ENCODE measurements around the gene KRI1.
A peak's percentile ranks its signal among the peaks of the same experiment; 100 is the strongest.
"Not testable (repeated sequence)": the region's sequence is repeated elsewhere in the genome, so short reads cannot be mapped to it uniquely, and the experiment has no call there.

The KRI1 gene

DNA sequence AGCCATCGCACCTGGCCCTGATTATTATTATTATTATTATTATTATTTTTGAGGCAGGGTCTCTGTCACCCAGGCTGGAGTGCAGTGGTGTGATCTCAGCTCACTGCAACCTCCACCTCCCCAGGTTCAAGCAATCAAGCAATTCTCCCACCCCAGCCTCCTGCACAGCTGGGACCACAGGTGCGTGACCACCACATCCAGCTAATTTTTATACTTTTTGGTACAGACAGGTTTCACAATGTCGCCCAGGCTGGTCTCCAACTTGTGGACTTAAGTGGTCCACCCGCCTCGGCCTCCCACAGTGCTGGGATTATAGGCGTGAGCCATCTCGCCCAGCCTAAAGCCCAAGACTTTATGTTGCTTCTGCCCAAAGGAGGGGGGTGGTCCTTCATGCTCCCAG is 27.3 kb upstream of the KRI1 start:
- Histone ChIP-seq H3K36me3 (ENCODE audit: insufficient read depth, low read length) (no peaks in the 10 kb centered on the region), H3K9ac (ENCODE audit: low read length) (no peak overlapping the region), H3K4me3 (ENCODE audit: low read depth in 1 of 2, low read length in 2 of 2) (no peak overlapping the region), H3K4me1 (ENCODE audit: insufficient read depth, low read length) (no peaks in the 10 kb centered on the region), H3K9me3 (ENCODE audit: low read length) (no peaks in the 10 kb centered on the region), H3K27me3 (ENCODE audit: control insufficient read depth in 1 of 2, insufficient read depth in 2 of 2, low read length in 2 of 2) (no peaks in the 10 kb centered on the region), H3K27ac (ENCODE audit: low read depth, low read length) (no peak overlapping the region)

DNA sequence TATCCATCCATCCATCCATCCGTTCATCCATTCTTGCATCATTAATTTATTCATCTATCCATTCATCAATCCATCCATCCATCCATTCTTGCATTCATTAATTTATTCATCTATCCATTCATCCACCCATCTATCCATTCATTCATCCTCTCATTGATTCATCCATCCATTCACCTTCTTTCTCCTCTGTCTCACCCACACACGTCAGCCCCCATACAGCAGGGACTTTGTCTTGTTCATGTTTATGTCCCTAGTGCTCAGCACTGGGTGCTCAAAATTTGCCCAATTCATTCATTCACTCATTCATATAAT is 22.0 kb upstream of the KRI1 start:
- no peak overlapping the region for H3K27ac ChIP-seq (ENCODE audit: low read depth, low read length)
- no peaks in the 10 kb centered on the region for H3K36me3 ChIP-seq (ENCODE audit: insufficient read depth, low read length)
- H3K4me3 ChIP-seq (ENCODE audit: low read depth in 1 of 2, low read length in 2 of 2), result no peak overlapping the region
- no peaks in the 10 kb centered on the region for H3K4me1 ChIP-seq (ENCODE audit: insufficient read depth, low read length)
- peaks cover 0 to 12% of the 10 kb centered on the region in 2 donors for H3K27me3 ChIP-seq (ENCODE audit: control insufficient read depth in 1 of 2, insufficient read depth in 2 of 2, low read length in 2 of 2)
- H3K9ac ChIP-seq (ENCODE audit: low read length), result no peak overlapping the region
- H3K9me3 ChIP-seq (ENCODE audit: low read length), result no peaks in the 10 kb centered on the region

DNA sequence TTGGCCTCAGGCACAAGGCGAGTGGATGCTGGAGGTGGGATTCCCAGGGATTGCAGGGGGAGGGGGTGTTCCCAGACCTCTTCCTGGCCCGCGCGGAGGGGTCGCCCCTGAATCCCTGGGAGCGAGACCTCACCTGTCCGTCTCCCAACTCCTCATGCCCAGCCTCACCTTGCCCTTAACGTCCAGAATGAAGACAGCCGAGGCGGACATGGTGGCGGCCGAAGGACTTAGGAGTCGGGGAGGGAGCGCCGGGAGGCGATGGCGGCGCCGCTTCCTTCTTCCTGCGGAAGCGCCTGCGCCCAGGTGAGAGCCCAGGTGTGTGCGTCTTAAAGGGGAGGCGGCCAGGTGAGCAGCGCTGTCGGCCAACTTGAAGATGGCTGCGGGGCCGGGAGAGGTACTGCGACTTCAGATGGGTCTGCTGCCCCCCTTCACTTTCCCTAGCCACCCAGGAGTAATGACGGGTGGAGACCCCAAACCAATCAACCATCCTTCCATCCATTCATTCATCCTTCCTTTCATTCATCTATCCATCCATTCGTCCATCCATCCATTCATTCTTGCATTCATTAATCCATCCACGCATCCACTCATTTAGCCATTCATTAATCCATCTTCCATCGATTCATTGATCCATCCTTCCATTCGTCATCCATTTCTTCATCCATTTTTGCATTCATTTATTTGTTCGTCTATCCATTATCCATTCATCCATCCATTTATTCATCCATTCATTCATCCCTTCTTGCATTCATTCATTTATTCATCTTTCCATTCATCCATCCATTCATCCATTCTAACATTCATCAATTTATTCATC is 21.4 kb upstream of the KRI1 start, which contains the start of gene AP1M2:
TSS of gene AP1M2 (minus strand) at position 291 of the 817 bp plus-strand sequence. CDS start at position 210, 81 bp downstream.
- Histone ChIP-seq H3K9me3 (ENCODE audit: low read length) (no peaks in the 10 kb centered on the region), H3K27me3 (ENCODE audit: control insufficient read depth in 1 of 2, insufficient read depth in 2 of 2, low read length in 2 of 2) (peaks cover 0 to 12% of the 10 kb centered on the region in 2 donors), H3K4me3 (ENCODE audit: low read depth in 1 of 2, low read length in 2 of 2) (no peak within 1 kb of the TSS), H3K4me1 (ENCODE audit: insufficient read depth, low read length) (no peaks in the 10 kb centered on the region), H3K9ac (ENCODE audit: low read length) (no peak within 1 kb of the TSS), H3K36me3 (ENCODE audit: insufficient read depth, low read length) (no peaks in the 10 kb centered on the region), H3K27ac (ENCODE audit: low read depth, low read length) (no peak within 1 kb of the TSS)

DNA sequence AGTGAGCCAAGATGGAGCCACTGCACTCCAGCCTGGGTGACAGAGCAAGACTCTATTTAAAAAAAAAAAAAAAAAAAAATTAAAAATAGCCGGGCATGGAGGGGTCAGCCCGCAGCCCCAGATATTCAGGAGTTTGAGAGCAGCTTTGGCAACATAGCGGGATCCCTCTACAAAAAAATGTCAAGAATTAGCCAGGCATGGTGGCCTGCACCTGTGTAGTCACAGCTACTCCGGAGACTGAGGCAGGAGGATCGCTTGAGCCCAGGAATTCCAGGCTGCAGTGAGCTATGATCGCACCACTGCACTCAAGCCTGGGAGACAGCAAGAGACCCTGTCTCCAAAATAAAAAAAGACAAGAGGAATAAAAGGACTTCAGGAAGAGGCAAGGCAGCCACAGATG is 20.6 kb upstream of the KRI1 start:
- no peak overlapping the region for H3K9ac ChIP-seq (ENCODE audit: low read length)
- peaks cover under 1% of the 10 kb centered on the region for H3K4me1 ChIP-seq (ENCODE audit: insufficient read depth, low read length)
- no peaks in the 10 kb centered on the region for H3K36me3 ChIP-seq (ENCODE audit: insufficient read depth, low read length)
- H3K4me3 ChIP-seq (ENCODE audit: low read depth in 1 of 2, low read length in 2 of 2), result no peak overlapping the region
- H3K27ac ChIP-seq (ENCODE audit: low read depth, low read length), result no peak overlapping the region
- H3K27me3 ChIP-seq (ENCODE audit: control insufficient read depth in 1 of 2, insufficient read depth in 2 of 2, low read length in 2 of 2), result peaks cover 0 to 12% of the 10 kb centered on the region in 2 donors
- H3K9me3 ChIP-seq (ENCODE audit: low read length), result no peaks in the 10 kb centered on the region

DNA sequence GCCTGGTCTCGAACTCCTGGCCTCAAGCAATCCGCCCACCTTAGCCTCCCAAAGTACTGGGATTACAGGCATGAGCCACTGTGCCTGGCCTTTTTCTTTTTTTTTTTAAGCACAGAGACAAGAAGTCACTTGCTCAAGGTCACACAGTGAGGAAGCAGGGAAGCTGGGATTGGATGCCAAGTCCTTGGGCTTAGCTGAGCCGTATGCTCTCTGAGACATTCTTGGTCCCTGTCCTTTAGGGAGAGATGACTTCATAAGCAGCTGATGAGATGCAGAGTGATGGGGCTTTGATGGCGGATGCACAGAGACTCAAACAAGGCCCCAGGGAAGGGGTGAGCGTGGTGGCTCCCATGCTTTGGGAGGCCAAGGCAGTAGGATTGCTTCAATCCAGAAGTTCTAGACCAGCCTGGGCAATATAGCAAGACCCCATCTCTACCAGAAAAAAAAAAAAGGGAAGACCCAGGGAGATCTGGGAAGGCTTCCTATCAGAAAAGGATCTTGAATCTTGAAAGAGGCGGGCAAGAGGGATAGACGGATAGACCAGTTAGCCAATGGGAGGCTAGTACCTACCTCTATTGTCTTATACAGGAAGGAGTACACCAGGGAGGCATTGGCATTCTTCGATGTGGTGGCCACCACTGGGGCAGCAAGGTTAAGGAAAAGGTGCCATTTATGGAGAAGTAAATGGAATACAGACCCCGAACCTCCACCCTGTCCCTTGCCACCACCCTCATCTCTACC is 17.4 kb upstream of the KRI1 start:
- no peak overlapping the region for H3K9ac ChIP-seq (ENCODE audit: low read length)
- no peak overlapping the region for H3K27ac ChIP-seq (ENCODE audit: low read depth, low read length)
- H3K4me1 ChIP-seq (ENCODE audit: insufficient read depth, low read length), result peaks cover 4% of the 10 kb centered on the region
- no peaks in the 10 kb centered on the region for H3K36me3 ChIP-seq (ENCODE audit: insufficient read depth, low read length)
- peaks cover 0 to 15% of the 10 kb centered on the region in 2 donors for H3K27me3 ChIP-seq (ENCODE audit: control insufficient read depth in 1 of 2, insufficient read depth in 2 of 2, low read length in 2 of 2)
- no peak overlapping the region for H3K4me3 ChIP-seq (ENCODE audit: low read depth in 1 of 2, low read length in 2 of 2)
- no peaks in the 10 kb centered on the region for H3K9me3 ChIP-seq (ENCODE audit: low read length)

DNA sequence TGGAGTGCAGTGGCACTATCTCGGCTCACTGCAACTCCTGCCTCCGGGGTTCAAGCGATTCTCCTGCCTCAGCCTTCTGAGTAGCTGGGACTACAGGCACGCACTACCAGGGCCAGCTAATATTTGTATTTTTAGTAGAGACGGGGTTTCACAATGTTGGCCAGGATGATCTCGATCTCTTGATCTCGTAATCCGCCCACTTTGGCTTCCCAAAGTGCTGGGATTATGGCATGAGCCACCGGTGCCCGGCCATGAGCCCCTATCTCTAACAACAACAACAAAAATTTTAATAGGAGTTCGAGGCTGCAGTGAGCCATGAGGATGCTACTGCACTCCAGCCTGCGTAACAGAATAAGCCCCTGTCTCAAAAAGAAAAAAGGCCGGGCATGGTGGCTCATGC is 16.3 kb upstream of the KRI1 start:
- Histone ChIP-seq H3K4me3 (ENCODE audit: low read depth in 1 of 2, low read length in 2 of 2) (no peak overlapping the region), H3K27me3 (ENCODE audit: control insufficient read depth in 1 of 2, insufficient read depth in 2 of 2, low read length in 2 of 2) (peaks cover 0 to 6% of the 10 kb centered on the region in 2 donors), H3K27ac (ENCODE audit: low read depth, low read length) (no peak overlapping the region), H3K9me3 (ENCODE audit: low read length) (no peaks in the 10 kb centered on the region), H3K4me1 (ENCODE audit: insufficient read depth, low read length) (peaks cover 4% of the 10 kb centered on the region), H3K9ac (ENCODE audit: low read length) (no peak overlapping the region), H3K36me3 (ENCODE audit: insufficient read depth, low read length) (no peaks in the 10 kb centered on the region)

DNA sequence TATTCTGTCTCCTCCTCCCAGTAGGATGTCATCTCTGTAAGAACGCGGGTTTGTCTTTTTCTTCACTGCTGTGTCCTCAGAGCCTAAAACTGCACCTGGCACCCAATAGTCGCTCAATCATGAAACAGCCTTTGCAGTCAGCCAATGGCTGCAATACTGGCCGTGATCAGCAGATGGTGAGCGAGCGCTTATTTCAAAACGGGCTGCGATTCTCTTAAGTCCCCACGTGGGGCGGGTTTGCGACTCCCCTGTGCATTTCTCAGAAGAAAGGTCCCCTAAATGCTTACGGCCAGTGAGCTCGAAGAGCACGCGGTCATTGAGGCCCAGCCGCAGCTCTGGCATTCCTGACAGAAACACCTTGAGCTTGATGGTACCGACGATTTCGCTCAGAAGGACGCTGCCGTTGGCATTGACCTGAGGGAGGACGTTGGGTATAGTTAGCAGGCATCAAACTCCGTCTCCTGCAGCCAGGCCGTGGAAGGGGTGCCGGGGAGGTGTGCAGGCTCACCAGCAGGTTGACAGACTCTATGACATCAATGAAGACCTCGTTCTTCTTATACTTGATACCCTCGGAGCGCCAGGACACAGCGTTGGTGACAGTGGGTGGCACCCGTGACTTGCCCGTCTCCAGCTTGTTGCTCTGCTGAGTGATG is 15.3 kb upstream of the KRI1 start:
- no peaks in the 10 kb centered on the region for H3K36me3 ChIP-seq (ENCODE audit: insufficient read depth, low read length)

DNA sequence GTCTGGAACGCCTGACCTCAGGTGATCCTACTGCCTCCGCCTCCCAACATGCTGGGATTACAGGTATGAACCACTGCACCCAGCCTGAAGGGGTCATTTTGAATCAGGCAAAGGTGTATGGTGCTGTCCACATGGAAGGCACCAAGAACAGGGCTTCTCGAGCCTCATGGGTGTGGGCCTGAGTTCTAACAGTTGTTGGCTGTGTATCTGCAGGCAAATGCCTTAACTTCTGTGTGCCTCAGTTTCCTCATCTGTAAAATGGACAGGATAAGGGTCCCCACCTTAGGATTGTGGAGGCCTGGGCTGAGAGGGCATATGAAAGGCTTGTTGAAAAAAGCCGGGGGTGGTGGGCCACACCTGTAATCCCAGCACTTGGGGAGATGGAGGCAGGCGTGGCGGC is 12.1 kb upstream of the KRI1 start:
- Histone ChIP-seq H3K27me3 (ENCODE audit: control insufficient read depth in 1 of 2, insufficient read depth in 2 of 2, low read length in 2 of 2) (peaks cover 0 to 3% of the 10 kb centered on the region in 2 donors), H3K27ac (ENCODE audit: low read depth, low read length) (no peak overlapping the region), H3K36me3 (ENCODE audit: insufficient read depth, low read length) (no peaks in the 10 kb centered on the region), H3K9me3 (ENCODE audit: low read length) (no peaks in the 10 kb centered on the region), H3K4me3 (ENCODE audit: low read depth in 1 of 2, low read length in 2 of 2) (no peak overlapping the region), H3K4me1 (ENCODE audit: insufficient read depth, low read length) (peaks cover 4% of the 10 kb centered on the region), H3K9ac (ENCODE audit: low read length) (no peak overlapping the region)

More for the DNA sequence above, 15.3 kb upstream of the KRI1 start:
- no peak overlapping the region for H3K27ac ChIP-seq (ENCODE audit: low read depth, low read length)
- H3K9me3 ChIP-seq (ENCODE audit: low read length), result no peaks in the 10 kb centered on the region
- peak overlapping the region in 1 of 2 donors; percentile 45 for H3K4me3 ChIP-seq (ENCODE audit: low read depth in 1 of 2, low read length in 2 of 2)
- H3K27me3 ChIP-seq (ENCODE audit: control insufficient read depth in 1 of 2, insufficient read depth in 2 of 2, low read length in 2 of 2), result peaks cover 0 to 3% of the 10 kb centered on the region in 2 donors
- no peak overlapping the region for H3K9ac ChIP-seq (ENCODE audit: low read length)
- peaks cover 4% of the 10 kb centered on the region for H3K4me1 ChIP-seq (ENCODE audit: insufficient read depth, low read length)

DNA sequence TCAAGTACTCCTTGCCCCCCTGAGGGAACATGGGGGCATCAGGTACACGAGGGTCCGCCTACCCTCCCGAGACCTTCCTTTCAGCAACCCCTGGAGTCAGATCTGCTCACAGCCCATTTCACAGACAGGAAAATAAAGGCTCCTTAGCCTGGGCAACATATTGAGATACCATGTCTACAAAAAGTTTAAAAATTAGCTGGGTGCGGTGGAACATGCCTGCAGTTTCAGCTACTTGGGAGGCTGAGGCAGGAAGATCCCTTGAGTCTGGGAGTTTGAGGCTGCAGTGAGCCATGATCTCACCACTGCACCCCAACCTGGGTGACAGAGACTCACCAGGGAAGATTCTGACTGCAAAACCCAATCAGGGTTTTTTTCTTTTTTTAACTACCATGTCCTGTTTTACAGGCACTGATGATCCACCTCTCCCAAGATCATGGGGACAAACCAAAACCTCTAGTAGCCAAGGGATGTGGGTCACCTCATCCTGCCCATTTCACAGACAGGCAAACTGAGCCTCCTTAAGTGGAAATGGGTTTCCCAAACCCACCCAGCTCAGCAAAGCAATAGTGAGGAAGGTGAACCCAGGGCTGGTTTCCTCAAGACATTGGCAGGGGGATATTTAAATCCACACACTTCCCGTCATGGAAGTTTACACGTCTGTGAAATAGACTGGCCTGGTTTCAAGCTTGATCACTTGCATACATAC is 9.4 kb upstream of the KRI1 start:
- no peak overlapping the region for H3K9ac ChIP-seq (ENCODE audit: low read length)
- H3K4me1 ChIP-seq (ENCODE audit: insufficient read depth, low read length), result no peaks in the 10 kb centered on the region
- no peak overlapping the region for H3K27ac ChIP-seq (ENCODE audit: low read depth, low read length)
- no peaks in the 10 kb centered on the region for H3K9me3 ChIP-seq (ENCODE audit: low read length)
- no peaks in the 10 kb centered on the region for H3K36me3 ChIP-seq (ENCODE audit: insufficient read depth, low read length)
- no peak overlapping the region for H3K4me3 ChIP-seq (ENCODE audit: low read depth in 1 of 2, low read length in 2 of 2)
- H3K27me3 ChIP-seq (ENCODE audit: control insufficient read depth in 1 of 2, insufficient read depth in 2 of 2, low read length in 2 of 2), result peaks cover 0 to 3% of the 10 kb centered on the region in 2 donors

DNA sequence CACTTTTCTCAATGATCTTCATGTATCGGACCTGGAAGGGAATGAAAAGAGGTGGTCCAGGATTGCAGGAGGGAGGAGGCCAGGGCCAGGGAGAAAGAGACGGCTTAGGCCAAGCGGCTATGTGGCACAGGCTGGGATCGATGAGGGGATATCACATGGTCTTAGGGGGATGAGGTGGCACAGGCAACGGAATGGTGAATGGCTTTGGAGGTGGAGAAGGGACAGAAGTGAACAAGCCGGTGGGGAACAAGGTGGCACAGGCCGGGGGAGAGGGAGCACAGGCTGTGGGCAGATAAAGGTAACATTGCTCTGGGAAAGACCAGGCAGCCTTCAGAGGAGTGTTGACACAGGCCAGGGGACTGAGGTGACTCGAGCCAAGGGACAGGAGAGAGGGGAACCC is 8.7 kb upstream of the KRI1 start:
- H3K9me3 ChIP-seq (ENCODE audit: low read length), result no peaks in the 10 kb centered on the region
- H3K9ac ChIP-seq (ENCODE audit: low read length), result no peak overlapping the region
- H3K36me3 ChIP-seq (ENCODE audit: insufficient read depth, low read length), result no peaks in the 10 kb centered on the region
- H3K27ac ChIP-seq (ENCODE audit: low read depth, low read length), result no peak overlapping the region
- peaks cover 1% of the 10 kb centered on the region for H3K4me1 ChIP-seq (ENCODE audit: insufficient read depth, low read length)
- H3K27me3 ChIP-seq (ENCODE audit: control insufficient read depth in 1 of 2, insufficient read depth in 2 of 2, low read length in 2 of 2), result peaks cover 0 to under 1% of the 10 kb centered on the region in 2 donors
- H3K4me3 ChIP-seq (ENCODE audit: low read depth in 1 of 2, low read length in 2 of 2), result no peak overlapping the region

DNA sequence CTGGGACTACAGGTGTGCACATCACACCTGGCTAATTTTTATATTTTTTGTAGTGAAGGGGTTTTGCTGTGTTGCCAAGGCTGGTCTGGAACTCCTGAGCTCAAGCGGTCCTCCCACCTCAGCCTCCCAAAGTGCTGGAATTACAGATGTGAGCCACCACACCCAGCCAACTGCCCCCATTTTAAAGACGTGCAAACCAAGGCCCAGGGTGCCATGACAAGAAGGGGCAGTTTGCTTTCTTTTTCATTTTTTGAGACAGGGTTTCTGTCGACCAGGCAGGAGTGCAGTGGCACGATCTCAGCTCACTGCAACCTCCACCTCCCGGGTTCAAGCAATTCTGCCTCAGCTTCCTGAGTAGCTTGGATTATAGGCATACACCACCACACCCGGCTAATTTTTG is 8.0 kb upstream of the KRI1 start:
- H3K36me3 ChIP-seq (ENCODE audit: insufficient read depth, low read length); H3K9ac ChIP-seq (ENCODE audit: low read length); H3K9me3 ChIP-seq (ENCODE audit: low read length): not testable (repeated sequence)

More for the DNA sequence above, 8.0 kb upstream of the KRI1 start:
- not testable (repeated sequence) for H3K27ac ChIP-seq (ENCODE audit: low read depth, low read length); H3K4me1 ChIP-seq (ENCODE audit: insufficient read depth, low read length); H3K4me3 ChIP-seq (ENCODE audit: low read depth in 1 of 2, low read length in 2 of 2); H3K27me3 ChIP-seq (ENCODE audit: control insufficient read depth in 1 of 2, insufficient read depth in 2 of 2, low read length in 2 of 2)
